GM18507 (cell line): Measurements from ENCODE around the gene SLC2A13.

Source experiments
- DNase-seq: peaks from one replicate; pipeline ENCODE4 v3.0.0; 2011; ENCODE audit warnings: low read depth; ENCODE audit not compliant: insufficient read length; ENCODE audit errors: extremely low spot score
- FAIRE-seq: peaks from 2 replicates; lab custom pipeline; 2011; peaks lifted over from hg19 to GRCh38; lab: Jason Lieb, UNC

Gene SLC2A13

DNA sequence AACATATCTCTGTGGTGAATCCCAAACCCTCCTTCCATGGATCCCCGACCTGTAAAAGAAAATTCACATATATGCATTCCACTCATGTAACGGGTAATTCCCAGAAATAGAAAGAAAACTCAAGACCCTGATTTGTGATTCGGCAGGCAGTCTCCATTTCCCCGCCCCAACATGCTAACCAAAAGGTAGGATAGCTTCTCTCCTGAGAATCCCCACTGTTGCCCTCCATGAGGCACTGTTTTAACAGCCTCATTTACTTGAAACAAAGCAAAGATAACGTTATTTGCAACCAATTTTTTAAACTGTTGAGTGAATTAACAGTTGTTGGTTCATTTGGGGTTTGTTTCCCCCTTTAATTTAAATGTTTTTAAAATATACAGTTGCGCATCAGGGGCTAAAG is 774 bp upstream of the SLC2A13 start:
- FAIRE-seq (no peak), DNase-seq (no peak)

DNA sequence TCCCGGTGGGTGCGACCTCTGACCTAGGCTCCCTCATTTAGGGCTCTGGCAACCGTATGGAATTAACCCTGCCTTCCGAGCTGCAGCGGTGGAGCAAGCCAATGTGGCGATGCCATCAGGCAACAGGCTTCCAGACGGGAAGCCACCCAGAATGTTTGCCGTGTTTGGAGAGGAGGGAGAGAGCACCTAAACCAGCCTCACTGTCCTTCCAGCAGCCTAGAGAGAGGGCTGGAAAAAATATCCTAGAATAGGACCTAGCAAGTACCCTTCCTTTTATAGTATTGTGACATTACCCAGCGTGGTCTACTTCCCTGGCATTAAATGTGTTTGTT is 287 bp upstream of the SLC2A13 start:
- FAIRE-seq (no peak), DNase-seq (no peak)

- FAIRE-seq: no peak
- no peak for DNase-seq
Observed at GRCh38 chr12:40105265-40105514, 691 bp downstream of the SLC2A13 start.

DNA sequence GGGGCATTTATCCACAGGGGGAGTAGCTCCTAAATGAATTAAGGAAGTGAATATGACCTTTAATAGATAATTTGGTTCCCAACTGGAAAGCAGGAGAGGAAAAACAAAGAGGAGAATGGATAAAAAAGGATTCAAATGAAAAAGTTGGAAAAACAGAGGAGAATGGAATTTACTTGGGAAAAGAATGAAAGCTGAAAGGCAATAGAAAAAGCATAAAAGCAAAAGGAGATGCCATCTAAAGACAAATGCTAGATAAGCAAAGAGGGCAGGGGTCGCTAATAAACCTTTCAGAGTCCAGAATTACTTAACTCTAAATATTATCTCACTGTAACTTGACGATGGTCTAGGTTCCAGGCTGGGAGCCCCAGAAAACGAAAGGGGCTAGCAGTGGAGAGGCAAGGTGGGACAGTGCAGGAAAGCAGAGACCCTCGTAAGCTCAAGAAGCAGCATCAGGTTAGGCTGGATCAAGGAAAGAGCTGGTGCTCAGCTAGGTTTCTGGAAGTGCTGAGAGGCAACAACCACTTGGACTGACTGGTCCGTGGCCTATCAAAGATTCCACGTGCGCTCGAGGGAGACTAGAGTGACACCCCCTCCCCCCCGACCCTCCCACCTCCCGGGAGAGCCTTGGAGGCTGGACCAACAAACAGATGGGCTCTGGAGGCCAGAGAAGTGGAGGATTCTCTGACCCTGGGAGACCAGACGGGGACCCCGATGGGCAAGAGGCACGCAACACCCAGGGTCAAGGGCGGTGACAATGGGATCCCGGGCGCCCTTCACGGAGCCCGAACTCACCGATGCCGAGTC is 1.2 kb downstream of the SLC2A13 start:
- FAIRE-seq (no peak), DNase-seq (no peak)

DNA sequence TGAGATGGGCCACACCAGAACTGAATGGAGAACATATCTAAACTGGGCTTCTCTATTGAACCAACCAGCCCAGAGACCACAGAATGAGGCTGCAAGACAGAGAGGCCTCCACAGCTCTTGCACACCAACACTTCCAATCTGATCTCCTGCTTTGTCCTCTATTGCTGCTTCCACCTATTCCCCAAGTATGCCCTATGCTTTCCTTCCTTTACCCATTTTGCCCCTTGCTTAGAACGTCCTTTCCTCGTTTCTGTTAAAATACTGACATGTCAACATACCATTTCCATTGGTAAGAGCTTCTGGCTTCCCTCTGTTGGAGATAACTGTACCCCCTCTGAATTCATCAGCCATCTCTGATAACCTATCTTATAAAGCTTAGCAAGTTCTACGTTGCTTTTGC is 2.8 kb downstream of the SLC2A13 start:
- no peak for FAIRE-seq

DNA sequence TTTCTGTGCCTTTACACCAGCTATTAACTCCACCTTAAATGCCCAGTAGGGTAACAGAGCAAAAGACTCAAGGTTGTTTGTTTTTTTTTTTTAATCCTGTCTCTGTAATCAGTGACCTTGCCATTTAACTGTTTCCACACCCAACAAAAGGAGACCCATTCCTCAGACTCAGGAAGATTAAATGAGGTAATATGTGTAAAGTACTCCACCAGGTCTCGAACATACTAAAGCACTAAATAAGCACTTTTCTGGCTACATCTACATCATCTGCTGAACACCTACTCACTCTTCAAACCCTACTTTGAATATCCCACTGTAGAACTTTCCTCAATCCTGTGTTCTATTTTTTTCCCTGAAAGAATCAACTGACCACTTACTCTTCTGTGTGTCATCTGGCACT is 4.1 kb downstream of the SLC2A13 start:
- FAIRE-seq (no peak), DNase-seq (no peak)

More for the DNA sequence above, 2.8 kb downstream of the SLC2A13 start:
- no peak for DNase-seq

DNA sequence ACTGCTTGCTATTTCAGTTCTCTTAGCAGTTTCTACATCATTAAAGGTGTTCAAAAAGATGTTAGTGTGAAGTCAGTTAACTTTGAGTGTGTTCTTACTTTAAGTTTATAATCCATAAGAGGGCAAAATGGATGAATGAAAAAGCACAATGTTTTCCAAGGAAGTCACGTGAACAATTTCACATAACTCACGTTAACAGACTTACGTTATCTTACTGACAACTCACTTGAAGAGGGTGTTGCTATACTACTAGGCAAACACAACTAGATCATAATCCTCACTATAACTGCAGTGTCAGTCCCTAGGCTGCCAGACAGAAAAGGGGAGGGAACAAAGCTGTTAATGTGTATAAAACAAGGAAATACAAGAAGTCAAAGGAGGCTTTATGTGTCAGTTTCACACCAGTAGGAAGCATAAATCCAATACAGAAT is 6.4 kb downstream of the SLC2A13 start:
- no peak for DNase-seq
- no peak for FAIRE-seq

DNA sequence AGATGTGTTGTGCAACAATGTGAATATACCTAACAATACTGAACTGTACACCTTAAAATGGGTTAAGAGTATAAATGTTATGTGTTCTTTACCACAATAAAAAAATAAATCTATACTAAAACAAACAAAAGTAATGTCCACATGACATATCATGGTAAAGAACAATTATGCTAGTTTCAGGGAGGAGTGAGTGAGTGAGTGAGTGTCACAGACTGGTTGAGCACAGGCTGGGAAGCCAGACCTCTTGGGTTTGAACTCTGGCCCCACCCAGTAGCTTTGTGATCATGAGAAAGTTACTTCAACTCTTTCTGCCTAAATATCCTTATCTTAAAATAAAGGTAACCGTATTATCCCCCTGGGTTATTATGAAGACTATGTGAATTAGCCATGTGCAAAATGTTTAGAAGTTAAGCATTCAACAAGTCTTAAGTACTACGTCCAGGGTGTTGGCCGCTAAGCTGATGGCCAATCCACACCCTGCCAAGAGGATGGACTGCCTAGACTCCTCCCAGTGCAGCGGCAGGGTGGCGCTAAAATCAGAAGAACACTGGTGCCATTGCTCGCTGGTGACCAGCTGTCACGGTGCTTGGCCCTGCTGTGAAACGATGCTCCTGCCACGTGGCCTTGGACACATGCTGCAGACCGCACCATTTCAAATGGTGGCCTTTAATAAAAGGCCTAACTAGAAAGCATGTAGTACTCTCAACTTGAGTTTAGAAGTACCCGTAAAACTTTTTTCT is 7.3 kb downstream of the SLC2A13 start:
- FAIRE-seq (no peak), DNase-seq (no peak)

- FAIRE-seq (no peak), DNase-seq (no peak)
Observed at GRCh38 chr12:40093512-40093911, 12.4 kb downstream of the SLC2A13 start.

GRCh38 chr12:40086471-40086870 is 19.4 kb downstream of the SLC2A13 start:
- DNase-seq (no peak), FAIRE-seq (no peak)

DNA sequence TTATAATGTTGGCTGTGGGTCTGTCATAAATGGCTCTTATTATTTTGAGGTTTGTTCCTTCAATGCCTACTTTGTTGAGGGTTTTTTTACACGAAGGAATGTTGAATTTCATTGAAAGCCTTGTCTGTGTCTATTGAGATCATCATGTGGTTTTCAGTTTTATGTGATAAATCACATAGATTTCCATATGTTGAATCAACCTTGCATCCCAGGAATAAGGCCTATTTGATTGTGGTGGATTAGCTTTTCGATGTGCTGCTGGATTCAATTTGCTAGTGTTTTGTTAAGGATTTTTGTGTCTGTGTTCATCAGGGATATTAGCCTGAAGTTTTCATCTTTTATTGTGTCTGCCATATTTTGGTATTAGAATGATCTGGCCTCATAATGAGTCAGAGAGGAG is 27.6 kb downstream of the SLC2A13 start:
- DNase-seq (no peak), FAIRE-seq (no peak)

- FAIRE-seq (no peak), DNase-seq (no peak)
Observed at GRCh38 chr12:40075458-40075857, 30.4 kb downstream of the SLC2A13 start.

DNA sequence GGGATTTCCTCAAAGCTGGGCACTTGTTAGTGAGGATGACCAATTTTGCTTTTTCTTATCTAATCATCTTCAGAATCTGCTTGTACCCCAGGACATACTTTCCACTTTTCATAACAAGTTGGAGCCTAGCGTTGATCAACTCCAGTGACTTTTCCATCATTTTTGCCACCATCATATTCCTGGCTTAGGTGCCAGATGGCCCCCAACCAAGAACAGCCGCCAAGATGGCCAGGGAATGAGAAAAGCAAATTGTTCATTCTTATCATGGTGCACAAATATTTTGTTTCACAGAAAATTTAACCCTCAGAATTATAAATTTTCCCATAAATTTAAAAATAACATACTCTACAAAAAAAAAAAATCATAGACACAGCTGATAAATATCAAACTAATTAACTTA is 37.5 kb downstream of the SLC2A13 start:
- FAIRE-seq (no peak), DNase-seq (no peak)

GRCh38 chr12:40065636-40066035 is 40.2 kb downstream of the SLC2A13 start:
- no peak for FAIRE-seq
- DNase-seq: no peak

GRCh38 chr12:40063414-40063813 is 42.5 kb downstream of the SLC2A13 start:
- FAIRE-seq: no peak

GRCh38 chr12:40058721-40059190 is 47.1 kb downstream of the SLC2A13 start:
- FAIRE-seq: no peak
- DNase-seq: no peak

More at GRCh38 chr12:40063414-40063813, 42.5 kb downstream of the SLC2A13 start:
- DNase-seq: no peak

- no peak for FAIRE-seq
Observed at GRCh38 chr12:40056373-40056772, 49.5 kb downstream of the SLC2A13 start.

DNA sequence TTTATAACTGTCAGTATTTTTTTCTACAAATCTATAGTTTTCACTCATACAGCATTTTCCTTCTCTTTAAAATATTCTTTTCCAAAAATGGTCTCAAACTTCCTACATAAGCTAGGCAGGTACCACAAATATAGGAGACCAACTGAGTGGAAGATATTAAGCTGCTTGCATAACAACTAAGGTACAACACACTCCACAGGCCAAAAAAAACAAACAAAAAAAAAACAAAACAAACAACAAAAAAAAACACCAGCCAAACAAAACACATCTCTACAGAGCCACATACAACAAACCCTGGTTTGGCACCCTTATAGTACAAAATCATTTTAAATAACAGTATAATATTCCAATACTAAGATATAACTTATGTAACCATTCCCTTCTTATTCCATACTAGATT is 50.1 kb downstream of the SLC2A13 start:
- no peak for FAIRE-seq

More at GRCh38 chr12:40056373-40056772, 49.5 kb downstream of the SLC2A13 start:
- DNase-seq: no peak

GRCh38 chr12:40055228-40055579 is 50.7 kb downstream of the SLC2A13 start:
- no peak for DNase-seq

More for the DNA sequence above, 50.1 kb downstream of the SLC2A13 start:
- DNase-seq: no peak

DNA sequence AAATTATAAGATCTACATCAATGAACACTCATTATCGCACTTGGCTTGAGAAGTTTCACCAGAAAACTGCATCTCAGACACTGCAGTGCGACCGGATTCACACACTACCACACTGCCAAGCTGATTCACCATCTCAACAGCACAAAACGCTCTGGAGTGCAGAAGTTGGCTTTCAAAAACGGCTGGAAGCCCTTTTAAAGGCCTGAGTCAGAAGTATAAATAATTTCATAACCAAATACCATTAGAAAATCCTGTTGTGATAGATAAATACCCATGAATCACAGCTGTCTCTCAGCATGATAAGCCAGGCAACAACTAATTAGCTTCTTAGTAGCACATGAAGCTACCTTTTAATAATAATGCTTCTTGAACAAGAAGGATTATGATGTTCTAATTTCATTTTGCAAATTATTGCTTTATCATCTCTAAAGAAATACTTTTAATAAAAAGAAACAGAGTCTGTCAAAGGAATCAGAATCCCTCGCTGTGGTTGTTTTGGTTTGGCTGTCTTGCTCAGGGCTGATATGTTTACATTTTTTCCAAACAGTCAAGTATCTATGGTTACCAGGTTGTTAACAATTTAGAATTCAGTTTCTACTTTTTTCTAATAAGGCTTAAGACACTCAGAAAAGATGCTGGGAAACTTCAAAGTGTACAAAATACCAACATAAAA is 51.2 kb downstream of the SLC2A13 start:
- FAIRE-seq: no peak
- DNase-seq: no peak

More at GRCh38 chr12:40055228-40055579, 50.7 kb downstream of the SLC2A13 start:
- no peak for FAIRE-seq

GRCh38 chr12:40049268-40049667 is 56.6 kb downstream of the SLC2A13 start:
- DNase-seq: no peak
- FAIRE-seq: no peak
